ENCODE data around the gene NFKBIE. TPM values are rescaled to one million over a fixed set of nuclear protein-coding genes. Genes with fewer than 3 reads are reported as not detected.

Gene NFKBIE
- total and polyA plus RNA-seq, 2 of the 13 experiments (the other 11 are each of a cell fraction or from before 2014, with no cell fraction given) = 6.7 to 14.5 TPM

DNA sequence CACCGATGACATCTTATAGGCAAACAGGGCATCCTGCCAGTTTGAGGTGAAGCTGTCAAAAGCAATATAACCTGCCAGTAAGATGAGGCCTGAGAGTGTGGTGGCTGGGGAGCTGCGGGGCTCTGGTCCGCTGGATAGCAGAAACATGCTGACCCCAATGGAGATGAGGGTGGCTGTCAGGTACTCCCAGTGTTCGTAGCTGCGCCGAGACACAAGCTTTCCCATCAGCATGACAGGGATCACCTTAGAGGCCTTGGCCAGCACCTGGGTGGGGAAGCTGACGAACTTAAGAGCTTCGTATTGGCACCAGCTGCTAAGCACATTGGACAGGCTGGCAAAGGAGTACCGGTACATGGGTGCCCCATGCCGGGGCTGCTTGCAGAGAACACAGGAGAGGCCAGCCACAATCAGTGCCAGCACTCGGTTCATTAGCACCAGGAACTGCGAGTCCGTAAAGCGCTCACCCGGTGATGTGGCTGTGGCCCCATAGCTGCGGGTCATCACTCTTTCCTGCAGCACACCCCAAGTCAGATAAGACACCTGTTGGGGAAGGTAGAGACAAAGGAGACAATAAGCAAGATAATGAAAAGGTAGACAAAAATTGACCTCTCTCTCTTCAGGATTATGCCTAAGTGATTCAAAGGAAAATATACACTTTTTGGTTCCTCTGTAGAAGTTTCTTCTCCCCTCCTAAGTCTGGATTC is 10.1 kb downstream of the NFKBIE start (continued):
- no peak for TF ChIP-seq CCDC6 (CRISPR knock-in tag; IDR thresholded peaks at IDR 0.05)
- TF ChIP-seq ZNF598 (CRISPR knock-in tag; IDR thresholded peaks at IDR 0.05; ENCODE audit: borderline replicate concordance) = 0 out of 2 replicates have a peak, but pooled peaks have one; percentile 10
- no peak for TF ChIP-seq FOXM1 (CRISPR knock-in tag; IDR thresholded peaks at IDR 0.05)
- no peak for TF ChIP-seq ZSCAN12 (CRISPR knock-in tag; IDR thresholded peaks at IDR 0.05)
- TF ChIP-seq ZNF891 (CRISPR knock-in tag; IDR thresholded peaks at IDR 0.05) = 0 out of 2 replicates have a peak, but pooled peaks have one; percentile 24
- TF ChIP-seq ZNF7 (CRISPR knock-in tag; IDR thresholded peaks at IDR 0.05) = no peak
- TF ChIP-seq, protein P1, sequence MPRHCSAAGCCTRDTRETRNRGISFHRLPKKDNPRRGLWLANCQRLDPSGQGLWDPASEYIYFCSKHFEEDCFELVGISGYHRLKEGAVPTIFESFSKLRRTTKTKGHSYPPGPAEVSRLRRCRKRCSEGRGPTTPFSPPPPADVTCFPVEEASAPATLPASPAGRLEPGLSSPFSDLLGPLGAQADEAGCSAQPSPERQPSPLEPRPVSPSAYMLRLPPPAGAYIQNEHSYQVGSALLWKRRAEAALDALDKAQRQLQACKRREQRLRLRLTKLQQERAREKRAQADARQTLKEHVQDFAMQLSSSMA (CRISPR knock-in tag; IDR thresholded peaks at IDR 0.05) = no peak
- peak; percentile 61; the same call in 1 of the 2 replicates for TF ChIP-seq NRL (CRISPR knock-in tag; IDR thresholded peaks at IDR 0.05; ENCODE audit: borderline replicate concordance)
- TF ChIP-seq ZNF782 (CRISPR knock-in tag; IDR thresholded peaks at IDR 0.05; ENCODE audit: borderline replicate concordance) = no peak
- TF ChIP-seq USF2 (IDR thresholded peaks at IDR 0.05; ENCODE audit: low read depth, low read length) = 0 out of 2 replicates have a peak, but pooled peaks have one; percentile 2
- TF ChIP-seq USF2 (CRISPR knock-in tag; IDR thresholded peaks at IDR 0.05; ENCODE audit: borderline replicate concordance) = no peak
- TF ChIP-seq RBFOX2 (IDR thresholded peaks at IDR 0.05; ENCODE audit: low read depth, low read length) = peak; percentile 19
- peak; percentile 55; the same call in 1 of the 2 replicates for TF ChIP-seq ZFP91 (CRISPR knock-in tag; IDR thresholded peaks at IDR 0.05; ENCODE audit: borderline replicate concordance)
- TF ChIP-seq DMTF1 (CRISPR knock-in tag; IDR thresholded peaks at IDR 0.05) = no peak
- TF ChIP-seq ZBTB7B (CRISPR knock-in tag; IDR thresholded peaks at IDR 0.05) = no peak
- TF ChIP-seq SSRP1 (CRISPR knock-in tag; IDR thresholded peaks at IDR 0.05) = peak; percentile 90; the same call in 1 of the 2 replicates
- TF ChIP-seq NFIC (IDR thresholded peaks at IDR 0.05; ENCODE audit: low read length) = no peak
- TF ChIP-seq, protein P2, sequence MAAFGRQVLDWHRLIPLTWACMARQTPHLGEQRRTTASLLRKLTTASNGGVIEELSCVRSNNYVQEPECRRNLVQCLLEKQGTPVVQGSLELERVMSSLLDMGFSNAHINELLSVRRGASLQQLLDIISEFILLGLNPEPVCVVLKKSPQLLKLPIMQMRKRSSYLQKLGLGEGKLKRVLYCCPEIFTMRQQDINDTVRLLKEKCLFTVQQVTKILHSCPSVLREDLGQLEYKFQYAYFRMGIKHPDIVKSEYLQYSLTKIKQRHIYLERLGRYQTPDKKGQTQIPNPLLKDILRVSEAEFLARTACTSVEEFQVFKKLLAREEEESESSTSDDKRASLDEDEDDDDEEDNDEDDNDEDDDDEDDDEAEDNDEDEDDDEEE (CRISPR knock-in tag; IDR thresholded peaks at IDR 0.05) = no peak
- TF ChIP-seq ZNF564 (CRISPR knock-in tag; IDR thresholded peaks at IDR 0.05) = no peak
- 0 out of 2 replicates have a peak, but pooled peaks have one; percentile 23 for TF ChIP-seq NFE2L1 (CRISPR knock-in tag; IDR thresholded peaks at IDR 0.05; ENCODE audit: borderline replicate concordance)
- 0 out of 2 replicates have a peak, but pooled peaks have one; percentile 25 for TF ChIP-seq ZC3H13 (CRISPR knock-in tag; IDR thresholded peaks at IDR 0.05)
- no peak for TF ChIP-seq MTA1 (CRISPR knock-in tag; IDR thresholded peaks at IDR 0.05; ENCODE audit: borderline replicate concordance)

Data from HepG2 (cell line).